Mammary epithelial cell (primary cell): ENCODE data around the gene TP53BP2.

ENCODE experiments used
- EZH2 ChIP-seq: IDR thresholded peaks from 2 replicates; pipeline ENCODE4 v1.6.1; 2012; ENCODE audit warnings: low read length, inconsistent platforms, borderline replicate concordance
- TF ChIP-seq, protein P1 (sequence below), 2 donors: IDR thresholded peaks in 1 of 2; conservative IDR thresholded peaks in 1 of 2; 2 replicates each; pipeline ENCODE4 v1.5.1; 2011 to 2012; ENCODE audit warnings: inconsistent platforms in 2 of 2, low read length in 2 of 2, mild to moderate bottlenecking in 2 of 2, control low read depth in 1 of 2, low read depth in 1 of 2; ENCODE audit not compliant: insufficient read depth in 1 of 2; ENCODE audit errors: extremely low read depth in 1 of 2

GRCh38 chr1:223835754-223836153, 10.0 kb downstream of the TP53BP2 start:
- TF ChIP-seq, protein P1, sequence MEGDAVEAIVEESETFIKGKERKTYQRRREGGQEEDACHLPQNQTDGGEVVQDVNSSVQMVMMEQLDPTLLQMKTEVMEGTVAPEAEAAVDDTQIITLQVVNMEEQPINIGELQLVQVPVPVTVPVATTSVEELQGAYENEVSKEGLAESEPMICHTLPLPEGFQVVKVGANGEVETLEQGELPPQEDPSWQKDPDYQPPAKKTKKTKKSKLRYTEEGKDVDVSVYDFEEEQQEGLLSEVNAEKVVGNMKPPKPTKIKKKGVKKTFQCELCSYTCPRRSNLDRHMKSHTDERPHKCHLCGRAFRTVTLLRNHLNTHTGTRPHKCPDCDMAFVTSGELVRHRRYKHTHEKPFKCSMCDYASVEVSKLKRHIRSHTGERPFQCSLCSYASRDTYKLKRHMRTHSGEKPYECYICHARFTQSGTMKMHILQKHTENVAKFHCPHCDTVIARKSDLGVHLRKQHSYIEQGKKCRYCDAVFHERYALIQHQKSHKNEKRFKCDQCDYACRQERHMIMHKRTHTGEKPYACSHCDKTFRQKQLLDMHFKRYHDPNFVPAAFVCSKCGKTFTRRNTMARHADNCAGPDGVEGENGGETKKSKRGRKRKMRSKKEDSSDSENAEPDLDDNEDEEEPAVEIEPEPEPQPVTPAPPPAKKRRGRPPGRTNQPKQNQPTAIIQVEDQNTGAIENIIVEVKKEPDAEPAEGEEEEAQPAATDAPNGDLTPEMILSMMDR (conservative IDR thresholded peaks at IDR 0.05 in 1 of 2, IDR thresholded peaks at IDR 0.05 in 1 of 2; ENCODE audit: extremely low read depth in 1 of 2, insufficient read depth in 1 of 2, low read depth in 1 of 2, low read length in 2 of 2): no peak
- TF ChIP-seq EZH2: no peak
